GM19240 (cell line): ENCODE measurements around the gene SIX2.

Experiments
- DNase-seq: peaks from one replicate; pipeline ENCODE4 v3.0.0; 2011; ENCODE audit warnings: low spot score; ENCODE audit not compliant: insufficient read length

The SIX2 gene

GRCh38 chr2:45002686-45003085 lies 6.6 kb downstream of the SIX2 start:
- no peak for DNase-seq

GRCh38 chr2:45001869-45002385 lies 7.3 kb downstream of the SIX2 start:
- no peak for DNase-seq

DNA sequence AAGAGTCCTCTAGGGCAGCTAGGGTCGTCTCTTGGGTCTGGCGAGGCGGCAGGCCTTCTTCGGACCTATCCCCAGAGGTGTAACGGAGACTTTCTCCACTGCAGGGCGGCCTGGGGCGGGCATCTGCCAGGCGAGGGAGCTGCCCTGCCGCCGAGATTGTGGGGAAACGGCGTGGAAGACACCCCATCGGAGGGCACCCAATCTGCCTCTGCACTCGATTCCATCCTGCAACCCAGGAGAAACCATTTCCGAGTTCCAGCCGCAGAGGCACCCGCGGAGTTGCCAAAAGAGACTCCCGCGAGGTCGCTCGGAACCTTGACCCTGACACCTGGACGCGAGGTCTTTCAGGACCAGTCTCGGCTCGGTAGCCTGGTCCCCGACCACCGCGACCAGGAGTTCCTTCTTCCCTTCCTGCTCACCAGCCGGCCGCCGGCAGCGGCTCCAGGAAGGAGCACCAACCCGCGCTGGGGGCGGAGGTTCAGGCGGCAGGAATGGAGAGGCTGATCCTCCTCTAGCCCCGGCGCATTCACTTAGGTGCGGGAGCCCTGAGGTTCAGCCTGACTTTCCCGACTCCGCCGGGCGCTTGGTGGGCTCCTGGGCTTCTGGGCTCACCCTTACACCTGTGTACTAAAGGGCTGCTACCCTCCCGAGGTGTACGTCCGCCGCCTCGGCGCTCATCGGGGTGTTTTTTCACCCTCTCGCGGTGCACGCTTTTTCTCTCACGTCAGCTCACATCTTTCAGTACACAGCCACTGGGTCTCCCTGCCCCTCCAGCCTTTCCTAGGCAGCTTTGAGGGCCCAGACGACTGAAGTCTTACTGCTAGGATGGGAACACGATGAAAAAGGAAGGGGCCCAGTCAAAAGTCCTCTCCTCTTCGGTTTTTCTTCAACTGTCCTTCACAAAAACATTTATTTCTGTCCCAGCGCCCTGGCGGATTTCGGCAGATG lies 8.1 kb downstream of the SIX2 start:
- no peak for DNase-seq

GRCh38 chr2:45000341-45000901 lies 8.8 kb downstream of the SIX2 start:
- DNase-seq: no peak

GRCh38 chr2:44999540-44999939 lies 9.7 kb downstream of the SIX2 start:
- no peak for DNase-seq

DNA sequence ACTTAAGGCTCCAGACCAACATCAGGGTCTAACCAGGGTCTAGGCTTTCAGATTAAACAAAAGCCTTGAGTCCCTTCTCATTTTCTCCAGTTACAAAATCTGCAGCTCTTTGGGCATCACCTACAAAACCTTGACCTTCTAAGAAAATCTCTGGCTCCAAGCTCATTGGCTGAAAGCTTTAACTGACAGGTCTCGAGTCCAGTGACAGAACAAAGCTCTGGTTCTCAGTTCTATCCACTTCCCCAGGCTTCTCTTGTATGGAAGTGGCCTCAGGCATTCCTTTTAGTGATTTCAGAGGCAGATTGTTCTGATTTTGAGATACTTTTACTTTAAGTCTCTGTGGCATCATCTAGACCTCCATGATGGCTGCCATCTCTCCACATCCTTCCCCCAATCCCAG lies 11.3 kb downstream of the SIX2 start:
- DNase-seq: no peak

DNA sequence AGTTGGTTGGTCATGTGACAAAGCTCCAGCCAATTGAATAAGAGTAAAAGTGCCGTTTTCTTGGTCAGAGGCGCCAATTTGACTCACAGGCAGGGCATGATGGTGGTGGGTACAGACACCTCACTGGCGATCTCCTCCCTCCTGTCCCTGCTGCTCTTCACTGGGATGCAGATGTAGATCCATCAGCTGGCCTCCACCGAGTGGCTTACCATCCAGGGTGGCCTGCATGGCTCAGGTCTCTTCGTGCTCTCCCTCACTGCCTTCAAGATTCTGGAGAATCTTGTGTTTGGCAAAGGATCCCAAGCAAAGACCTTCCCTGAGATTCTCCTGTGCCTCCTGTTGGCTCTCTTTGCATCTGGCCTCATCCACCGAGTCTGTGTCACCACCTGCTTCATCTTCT lies 12.9 kb downstream of the SIX2 start:
- no peak for DNase-seq

GRCh38 chr2:44994377-44994776 lies 14.9 kb downstream of the SIX2 start:
- DNase-seq: no peak

DNA sequence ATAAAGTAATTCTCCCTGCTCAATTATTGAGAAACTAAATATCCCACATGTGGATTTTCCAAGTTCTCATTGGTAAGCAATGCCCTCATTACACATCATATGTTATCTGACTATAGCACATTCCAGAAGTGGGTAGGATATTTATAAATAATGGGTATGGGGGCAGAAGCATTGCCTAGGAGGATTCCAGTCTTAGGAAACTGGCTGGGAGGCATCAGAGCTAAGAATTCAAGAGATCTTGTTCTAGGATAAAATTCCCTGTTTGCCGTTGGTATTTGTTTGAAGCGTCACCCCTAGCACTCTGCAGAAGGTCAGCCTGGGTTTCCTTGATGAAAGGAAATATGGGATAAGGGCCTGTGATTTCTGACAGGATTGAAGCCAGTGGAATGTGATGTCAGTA lies 20.1 kb downstream of the SIX2 start:
- no peak for DNase-seq

- DNase-seq: no peak
Measured at GRCh38 chr2:44983836-44984604, 25.2 kb downstream of the SIX2 start.

- peak; percentile 70 for DNase-seq
Measured at GRCh38 chr2:44981714-44982108, 27.5 kb downstream of the SIX2 start.

DNA sequence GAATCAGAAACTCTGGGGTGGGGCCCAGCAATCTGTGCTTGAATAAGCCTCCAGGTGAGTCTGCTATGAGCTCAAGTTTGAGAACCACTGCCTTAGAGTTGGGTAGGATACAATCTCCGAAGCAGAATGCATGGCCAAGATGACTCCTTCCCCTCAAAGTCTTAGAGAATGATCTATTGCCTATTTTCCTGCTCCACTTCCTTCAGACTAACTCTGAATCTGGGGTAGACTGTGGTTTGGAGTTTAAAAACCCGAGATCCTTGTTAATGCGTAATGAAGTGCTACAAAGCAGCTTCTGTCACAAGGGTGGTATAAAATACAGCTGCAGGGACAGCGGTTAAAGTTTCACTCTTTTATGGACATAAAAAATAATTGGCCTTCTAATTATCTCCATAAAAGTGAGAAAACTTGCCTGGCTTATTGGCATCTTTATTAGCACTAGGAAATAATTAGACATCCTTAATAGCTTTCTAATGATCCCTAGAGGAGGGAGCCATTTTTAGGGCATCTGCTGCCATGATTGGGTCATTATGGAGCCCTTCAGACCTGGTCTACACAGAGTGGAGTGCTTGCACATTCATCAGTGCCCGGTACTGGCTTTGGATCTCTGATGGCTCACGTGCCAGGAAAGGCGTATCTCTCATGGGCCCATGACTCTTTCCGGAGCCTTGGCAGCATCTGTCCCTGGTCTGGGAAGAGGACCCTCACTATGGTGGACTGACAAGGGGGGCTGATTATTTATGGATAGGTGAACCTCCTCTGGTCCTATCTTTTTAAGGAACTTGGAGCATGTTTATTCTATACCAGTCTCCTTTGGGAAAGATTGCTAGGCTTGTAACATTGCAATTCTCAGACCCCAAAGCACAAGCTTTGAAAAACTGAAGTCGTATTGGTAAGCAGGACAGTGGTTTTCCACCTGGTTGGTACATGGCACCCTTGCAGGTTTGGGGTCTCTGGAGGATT lies 28.2 kb downstream of the SIX2 start:
- DNase-seq: no peak

- no peak for DNase-seq
Measured at GRCh38 chr2:44979581-44979980, 29.7 kb downstream of the SIX2 start.

DNA sequence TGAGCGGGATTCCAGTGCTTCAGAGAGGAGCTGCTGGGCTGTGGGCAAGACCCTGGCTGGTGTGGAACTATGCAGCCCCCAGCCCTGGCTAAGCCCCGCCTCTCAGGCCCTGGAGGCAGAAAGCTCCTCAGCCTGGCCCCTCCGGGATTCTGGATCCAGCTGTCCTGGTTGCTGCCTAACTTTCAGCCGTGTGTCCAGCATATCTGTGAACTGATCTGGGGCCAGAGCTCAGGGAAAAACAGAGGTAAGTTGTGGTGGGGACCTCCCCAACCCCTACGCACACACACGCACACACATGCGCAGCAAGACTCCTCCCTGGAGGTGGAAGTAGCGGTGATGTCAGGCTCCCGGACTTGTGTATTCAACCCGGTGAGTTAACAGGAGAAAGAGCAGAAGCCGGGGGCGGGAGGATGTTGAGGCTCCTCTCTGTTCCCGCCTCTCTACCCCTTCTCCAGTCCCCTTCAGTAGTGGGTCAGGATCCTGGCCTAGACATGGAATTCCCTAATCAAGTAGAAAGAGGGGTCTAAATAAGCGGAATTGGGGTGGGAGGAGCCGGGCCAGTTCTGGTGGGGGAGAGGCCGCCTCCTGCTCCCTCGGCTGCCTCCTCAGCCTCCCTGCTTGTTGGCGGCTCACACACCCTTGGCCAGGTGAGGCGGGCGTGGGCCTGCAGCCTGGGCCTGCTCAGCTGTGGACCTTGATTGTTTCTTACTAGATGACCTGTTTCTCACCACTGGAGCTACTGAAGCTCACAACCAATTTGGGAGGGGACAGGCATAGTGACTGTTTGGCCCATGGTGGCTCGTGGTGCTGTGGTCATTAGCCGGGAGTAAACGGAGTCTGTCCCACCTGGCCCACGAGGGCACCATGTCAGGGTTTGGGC lies 33.4 kb downstream of the SIX2 start:
- no peak for DNase-seq

DNA sequence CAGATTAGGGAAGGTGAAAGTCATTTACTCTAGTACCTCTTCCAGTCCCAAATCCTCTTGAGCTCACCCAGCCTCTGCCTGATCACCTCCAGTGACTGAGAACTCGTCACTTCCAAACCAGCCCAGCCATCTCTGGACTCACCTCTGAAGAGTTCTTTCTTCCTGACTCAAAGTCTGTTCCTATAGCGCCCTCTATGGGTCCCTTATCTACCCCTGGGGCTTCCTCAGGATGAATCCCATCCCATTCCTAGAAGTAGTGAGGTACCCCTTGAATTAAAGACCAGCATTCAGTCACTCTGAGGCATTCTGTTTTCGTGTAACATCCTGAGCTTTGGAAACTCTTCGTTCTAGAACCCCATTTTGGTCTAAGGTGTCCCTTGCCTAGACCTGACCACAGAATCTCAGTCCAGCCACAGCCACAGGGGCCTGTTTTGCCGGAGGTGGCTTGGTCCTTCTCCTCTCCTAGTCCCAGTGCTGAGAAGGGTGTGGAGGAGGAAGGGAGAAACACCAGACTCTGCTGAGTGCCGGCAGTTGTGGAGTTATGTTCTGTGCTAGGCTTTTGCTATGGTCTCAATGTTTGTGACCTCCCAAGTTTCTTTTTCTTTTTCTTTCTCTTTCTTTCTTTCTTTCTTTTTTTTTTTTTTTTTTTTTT lies 35.1 kb downstream of the SIX2 start:
- DNase-seq: no peak

DNA sequence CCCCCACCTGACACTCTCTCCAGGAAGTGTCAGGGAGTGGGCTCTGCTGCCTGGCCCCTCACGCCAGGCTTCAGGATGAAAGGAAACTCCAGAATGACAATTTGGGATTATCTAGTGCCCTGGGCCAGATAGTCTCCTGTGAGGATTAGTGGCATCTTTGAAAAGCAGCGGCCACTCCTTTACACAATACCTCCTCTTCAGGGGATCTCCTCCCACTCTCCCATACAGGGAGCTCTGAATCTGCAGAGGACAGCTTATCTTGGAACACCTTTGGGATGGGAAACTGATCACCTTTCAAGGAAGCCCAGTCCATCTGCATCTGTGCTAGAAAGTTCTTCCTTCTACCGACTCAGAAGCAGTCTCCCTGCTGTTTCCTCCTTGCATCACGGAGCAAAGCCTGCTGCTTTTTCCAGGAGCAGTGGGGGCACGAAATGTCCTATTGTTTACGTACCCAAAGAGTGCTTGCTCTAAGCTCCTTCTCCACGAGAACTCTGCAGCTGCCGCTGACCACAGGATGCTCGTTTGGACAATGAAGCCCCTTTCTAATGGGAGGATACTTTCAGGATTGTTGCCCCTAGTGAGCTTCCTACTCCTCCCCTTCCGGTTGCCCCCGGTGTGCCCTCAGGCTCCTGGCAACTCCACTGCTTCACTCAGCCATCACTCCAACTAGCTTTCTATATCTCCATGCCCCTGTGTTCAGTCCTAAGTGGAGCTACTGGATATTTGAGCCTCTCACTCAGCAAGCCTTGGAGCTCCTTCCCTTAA lies 36.3 kb downstream of the SIX2 start:
- no peak for DNase-seq

GRCh38 chr2:44970846-44971450 lies 38.3 kb downstream of the SIX2 start:
- no peak for DNase-seq

GRCh38 chr2:44969936-44970335 lies 39.3 kb downstream of the SIX2 start:
- DNase-seq: no peak
